Stimulated activated CD4-positive, alpha-beta T cell treated with anti-CD3 and anti-CD28 coated beads, Interleukin-15, amount 100 ng/mL, for 24 hours (primary cell): Measurements from ENCODE around the gene PLG.
"Not testable (repeated sequence)": the region's sequence is repeated elsewhere in the genome, so short reads cannot be mapped to it uniquely, and the experiment has no call there.

Experiments
- DNase-seq: peaks from one replicate; pipeline ENCODE4 v3.0.0-alpha.2; 2020

Gene PLG

GRCh38 chr6:160780656-160781055 is 78.6 kb downstream of the PLG start:
- not testable (repeated sequence) for DNase-seq

- DNase-seq = no peak
These were observed 79.3 kb downstream of the PLG start for GRCh38 chr6:160781298-160781697.

DNA sequence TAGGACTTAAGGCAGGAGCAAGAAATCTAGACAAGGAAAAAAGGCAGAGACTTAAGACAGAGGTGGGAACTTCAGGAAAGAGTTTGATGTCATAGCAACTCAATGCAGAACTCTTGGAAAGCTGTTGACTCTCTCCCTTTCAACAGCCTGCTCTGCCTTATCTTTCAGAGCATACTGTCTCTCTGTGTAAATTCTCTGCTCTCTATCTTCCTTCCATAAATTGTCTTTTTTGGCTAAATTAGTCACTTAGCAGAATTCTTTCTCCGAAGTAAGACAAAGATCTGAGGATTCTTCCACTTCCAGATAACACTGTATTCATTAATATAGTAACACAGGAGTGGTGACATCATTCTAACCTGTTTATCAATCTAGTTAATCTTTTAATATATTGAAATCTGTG is 80.2 kb downstream of the PLG start:
- no peak for DNase-seq

DNA sequence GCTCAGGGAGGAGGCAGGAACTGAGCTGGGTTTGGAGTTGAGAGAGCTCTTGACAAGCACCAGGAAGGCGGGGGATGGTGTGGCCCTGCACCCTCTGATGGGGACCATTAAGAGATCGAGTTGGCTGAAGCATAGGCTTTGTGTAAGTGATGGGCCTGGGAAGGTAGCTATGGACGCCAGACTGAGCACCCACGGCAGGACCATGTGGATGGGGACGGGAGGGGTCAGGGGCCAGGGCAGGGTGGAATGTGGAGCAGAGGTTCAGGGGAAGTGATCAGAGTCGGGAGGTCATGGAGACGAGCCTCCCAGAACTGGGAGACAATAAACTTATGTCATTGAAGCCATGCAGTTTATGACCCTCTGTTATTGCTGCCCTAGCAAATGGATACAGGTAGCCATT is 81.7 kb downstream of the PLG start:
- no peak for DNase-seq

GRCh38 chr6:160788126-160788525 is 86.1 kb downstream of the PLG start:
- DNase-seq = not testable (repeated sequence)

GRCh38 chr6:160788806-160789205 is 86.8 kb downstream of the PLG start:
- no peak for DNase-seq

DNA sequence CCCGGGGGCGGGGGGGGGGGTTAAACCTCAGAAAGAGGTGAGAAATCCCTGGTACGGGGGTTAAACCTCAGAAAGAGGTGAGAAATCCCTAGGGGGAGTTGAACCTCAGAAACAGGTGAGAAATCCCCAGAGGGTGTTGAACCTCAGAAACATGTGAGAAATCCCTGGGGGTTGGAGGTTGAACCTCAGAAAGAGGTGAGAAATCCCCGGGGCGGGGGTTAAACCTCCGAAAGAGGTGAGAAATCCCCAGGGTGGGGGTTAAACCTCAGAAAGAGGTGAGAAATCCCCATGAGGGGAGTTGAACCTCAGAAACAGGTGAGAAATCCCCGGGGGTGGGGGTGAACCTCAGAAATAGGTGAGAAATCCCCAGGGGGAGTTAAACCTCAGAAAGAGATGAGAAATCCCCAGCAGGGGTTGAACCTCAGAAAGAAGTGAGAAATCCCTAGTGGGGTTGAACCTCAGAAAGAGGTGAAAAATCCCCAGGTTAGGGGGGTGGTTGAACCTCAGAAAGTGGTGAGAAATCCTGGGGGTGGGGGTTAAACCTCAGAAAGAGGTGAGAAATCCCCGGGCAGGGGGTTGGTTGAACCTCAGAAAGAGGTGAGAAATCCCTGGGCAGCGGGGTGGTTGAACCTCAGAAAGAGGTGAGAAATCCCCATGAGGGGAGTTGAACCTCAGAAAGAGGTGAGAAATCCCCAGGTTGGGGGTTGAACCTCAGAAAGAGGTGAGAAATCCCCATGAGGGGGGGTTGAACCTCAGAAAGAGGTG is 87.4 kb downstream of the PLG start:
- DNase-seq = peak; percentile 11

- no peak for DNase-seq
These were observed 88.2 kb downstream of the PLG start for GRCh38 chr6:160790028-160790792.

GRCh38 chr6:160791459-160791858 is 89.4 kb downstream of the PLG start:
- DNase-seq = no peak

- DNase-seq = no peak
These were observed 90.0 kb downstream of the PLG start for GRCh38 chr6:160791981-160792418.

- no peak for DNase-seq
These were observed 90.7 kb downstream of the PLG start for GRCh38 chr6:160792708-160793107.

DNA sequence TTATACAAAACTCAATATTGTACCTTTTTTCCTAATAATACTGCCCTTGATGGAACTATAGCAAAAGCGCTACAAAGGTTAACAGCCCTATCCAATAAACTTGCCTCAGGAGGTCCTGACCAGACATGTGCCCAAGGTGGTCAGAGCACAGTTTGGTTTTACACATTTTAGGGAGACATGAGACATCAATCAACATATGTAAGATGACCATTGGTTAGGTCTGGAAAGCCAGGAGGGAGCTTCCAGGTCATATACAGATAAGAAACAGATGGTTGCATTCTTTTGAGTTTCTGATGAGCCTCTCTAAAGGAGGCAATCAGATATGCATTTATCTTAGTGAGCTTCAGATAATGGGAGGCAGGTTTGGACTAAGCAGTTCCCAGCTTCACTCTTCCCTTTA is 91.6 kb downstream of the PLG start:
- DNase-seq = no peak

DNA sequence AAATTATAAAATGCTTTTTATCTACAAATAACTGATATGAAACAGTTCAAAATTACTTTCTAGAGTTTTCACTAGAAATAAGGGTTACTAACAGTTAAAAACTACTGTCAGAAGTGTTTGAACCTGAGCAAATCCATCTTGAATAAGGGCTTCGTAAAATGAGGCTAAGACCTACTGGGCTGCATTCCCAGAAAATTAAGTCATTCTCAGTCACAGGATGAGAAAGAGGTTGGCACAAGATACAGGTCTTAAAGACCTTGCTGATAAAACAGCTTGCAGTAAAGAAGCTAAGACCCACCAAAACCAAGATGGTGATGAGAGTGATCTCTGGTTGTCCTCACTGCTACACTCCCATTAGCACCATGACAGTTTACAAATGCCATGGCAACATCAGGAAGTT is 93.7 kb downstream of the PLG start:
- DNase-seq = no peak

GRCh38 chr6:160798625-160799024 is 96.6 kb downstream of the PLG start:
- DNase-seq = no peak

DNA sequence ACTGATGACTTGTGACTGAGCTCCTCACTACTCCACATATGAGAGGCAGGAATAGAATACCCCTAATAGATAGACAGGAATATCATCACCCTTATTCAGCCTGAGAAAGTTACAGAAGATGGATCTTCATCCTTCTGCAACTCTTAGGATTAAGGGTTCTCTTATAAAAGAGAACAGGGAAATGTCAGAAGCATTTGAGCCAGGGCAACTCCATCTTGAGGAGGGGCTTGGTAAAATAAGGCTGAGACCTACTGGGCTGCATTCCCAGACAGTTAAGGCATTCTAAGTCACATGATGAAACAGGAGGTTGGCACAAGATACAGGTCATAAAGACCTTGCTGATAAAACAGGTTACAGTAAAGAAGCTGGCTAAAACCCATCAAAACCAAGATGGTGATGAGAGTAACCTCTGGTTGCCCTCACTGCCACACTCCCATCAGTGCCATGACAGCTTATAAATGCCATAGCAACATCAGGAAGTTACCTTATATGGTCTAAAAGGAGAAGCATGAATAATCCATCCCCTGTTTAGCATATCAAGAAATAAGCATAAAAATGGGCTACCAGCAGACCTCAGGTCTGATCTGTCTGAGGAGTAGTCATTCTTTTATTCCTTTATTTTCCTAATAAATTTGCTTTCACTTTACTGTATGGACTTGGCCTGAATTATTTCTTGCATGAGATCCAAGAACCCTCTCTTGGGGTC is 97.9 kb downstream of the PLG start:
- no peak for DNase-seq

GRCh38 chr6:160801418-160801817 is 99.4 kb downstream of the PLG start:
- no peak for DNase-seq

- DNase-seq = not testable (repeated sequence)
These were observed 100.0 kb downstream of the PLG start for GRCh38 chr6:160802049-160802448.
